GM21737 (cell line): Measurements from ENCODE around the gene ANKRD28.

Experiments
- ATAC-seq: cut with Tn5 transposase; IDR thresholded peaks from one replicate; pipeline ENCODE4 v1.9.1; 2021; ENCODE audit warnings: mild to moderate bottlenecking, moderate library complexity; ENCODE audit not compliant: unreplicated experiment

The ANKRD28 gene

DNA sequence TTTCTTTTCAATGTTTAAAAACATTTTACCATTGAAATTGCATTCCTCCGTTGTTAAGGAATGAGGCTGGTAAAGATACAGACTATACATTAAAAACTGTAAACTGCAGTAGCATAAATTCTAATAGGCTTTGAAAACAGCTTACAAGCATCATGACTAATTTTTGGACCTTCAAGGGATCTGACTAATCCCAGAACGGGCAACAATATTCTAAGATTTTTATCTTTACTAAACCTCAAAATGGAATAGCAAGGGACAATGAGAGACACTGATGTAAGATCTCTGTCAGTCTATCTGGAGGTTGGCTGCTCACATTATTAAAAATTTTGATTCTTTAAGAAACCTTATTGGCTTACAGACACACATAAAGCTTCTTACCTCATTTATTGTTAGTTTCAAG lies 121.5 kb downstream of the ANKRD28 start:
- no peak for ATAC-seq

DNA sequence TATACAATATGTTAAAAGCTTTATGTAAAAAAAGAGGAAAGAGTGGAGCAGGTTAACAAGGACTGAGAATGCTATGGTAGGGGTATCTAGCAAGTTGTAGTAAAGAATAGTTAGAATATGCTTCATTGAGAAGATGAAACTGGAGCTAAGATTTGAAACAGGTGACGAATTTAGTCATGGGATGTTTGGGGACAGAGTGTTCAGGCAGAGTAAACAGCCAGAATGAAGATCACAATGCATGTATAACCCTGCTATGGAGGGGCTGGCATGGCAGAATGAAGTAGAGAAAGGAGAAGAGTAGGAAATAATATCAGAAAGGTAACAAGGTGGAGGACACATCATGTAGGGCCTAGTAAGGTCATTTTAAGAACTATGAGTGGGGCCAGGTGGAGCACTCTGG lies 124.2 kb downstream of the ANKRD28 start:
- no peak for ATAC-seq

DNA sequence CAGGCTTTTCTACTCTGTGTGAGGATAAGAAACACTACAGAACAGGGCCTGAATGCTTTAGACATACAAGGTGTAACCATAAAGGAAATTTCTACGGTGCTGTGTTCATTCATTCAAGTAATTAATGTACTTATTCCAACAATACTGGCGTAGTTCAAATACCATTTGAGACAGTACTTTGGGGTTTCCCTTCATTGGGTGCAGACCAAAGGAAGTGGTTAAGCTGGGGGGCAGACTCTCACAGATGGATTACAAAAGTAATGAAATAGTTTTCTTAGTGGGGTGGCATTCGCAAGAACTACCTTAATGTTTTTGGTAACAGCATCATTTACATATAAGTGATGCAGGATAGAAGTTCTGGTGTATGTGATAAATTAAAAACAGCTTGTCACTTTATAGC lies 130.3 kb downstream of the ANKRD28 start:
- no peak for ATAC-seq

GRCh38 chr3:15666277-15666676 lies 131.5 kb downstream of the ANKRD28 start:
- no peak for ATAC-seq

GRCh38 chr3:15665510-15666150 lies 132.1 kb downstream of the ANKRD28 start:
- ATAC-seq = no peak

GRCh38 chr3:15664144-15664543 lies 133.6 kb downstream of the ANKRD28 start:
- ATAC-seq = no peak

- no peak for ATAC-seq
These were observed 137.5 kb downstream of the ANKRD28 start for GRCh38 chr3:15660055-15660935.

GRCh38 chr3:15659254-15659975 lies 138.4 kb downstream of the ANKRD28 start:
- no peak for ATAC-seq

DNA sequence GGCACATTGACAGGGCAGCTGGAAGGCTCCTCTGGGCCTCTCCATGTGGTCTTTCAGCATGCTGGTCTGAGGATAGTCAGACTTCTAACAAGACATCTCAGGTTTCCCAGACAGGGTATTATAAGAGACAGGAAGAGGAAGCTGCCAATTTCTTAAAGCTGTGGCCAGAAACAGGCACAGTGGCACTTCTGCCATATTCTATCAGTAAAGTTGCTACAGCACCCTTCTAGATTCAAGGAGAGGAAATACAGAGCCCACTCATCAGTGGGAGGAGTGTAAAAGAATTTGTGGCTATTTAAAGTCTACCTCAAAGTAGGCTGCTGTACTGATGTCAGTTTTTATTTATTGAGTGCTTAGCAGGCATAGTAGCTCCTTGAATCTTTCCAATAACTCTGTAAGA lies 140.8 kb downstream of the ANKRD28 start:
- no peak for ATAC-seq

DNA sequence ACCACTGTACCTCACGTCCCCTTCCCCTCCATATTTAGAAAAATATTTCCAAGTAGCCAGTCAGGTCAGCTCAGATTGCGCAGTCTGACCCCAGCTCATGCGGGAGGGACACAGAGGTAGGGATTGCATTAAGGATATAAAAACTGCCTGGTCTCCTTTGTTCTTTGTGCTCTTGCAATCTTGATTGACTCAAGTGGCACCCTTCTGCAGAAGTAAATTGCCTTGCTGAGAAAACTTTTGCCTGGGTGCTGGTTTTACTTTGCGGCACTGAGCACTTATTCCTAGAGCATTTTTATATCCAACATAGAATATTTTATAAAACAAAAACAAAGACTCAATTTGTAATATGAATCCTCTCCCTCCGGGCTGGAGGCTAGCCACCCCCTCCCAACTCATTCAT lies 141.4 kb downstream of the ANKRD28 start:
- no peak for ATAC-seq

- ATAC-seq = no peak
These were observed 142.9 kb downstream of the ANKRD28 start for GRCh38 chr3:15654891-15655290.

DNA sequence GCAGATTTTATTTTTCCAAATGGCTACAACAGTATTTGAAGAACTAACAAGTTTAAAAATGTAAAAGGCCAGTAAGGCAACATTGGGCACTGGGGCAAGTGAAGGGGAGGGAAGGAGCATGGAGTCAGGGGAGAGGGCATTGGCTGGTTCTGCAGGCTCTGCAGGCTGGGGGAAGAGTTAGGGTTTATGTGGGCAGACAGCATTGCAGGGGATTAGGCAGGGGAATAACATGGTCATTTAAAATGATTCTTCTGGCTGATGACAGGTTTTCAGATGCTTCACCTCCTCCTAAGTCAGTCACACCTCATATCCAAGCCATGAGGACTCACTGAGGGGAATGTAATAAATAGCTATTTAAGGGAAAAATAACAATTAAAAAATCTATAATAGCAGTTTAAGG lies 143.7 kb downstream of the ANKRD28 start:
- ATAC-seq = no peak

- no peak for ATAC-seq
These were observed 144.5 kb downstream of the ANKRD28 start for GRCh38 chr3:15653321-15653720.

GRCh38 chr3:15651396-15651795 lies 146.4 kb downstream of the ANKRD28 start:
- ATAC-seq = no peak

GRCh38 chr3:15649858-15650257 lies 147.9 kb downstream of the ANKRD28 start:
- no peak for ATAC-seq

- ATAC-seq = no peak
These were observed 148.4 kb downstream of the ANKRD28 start for GRCh38 chr3:15649341-15649740.

- ATAC-seq = peak; percentile 84
These were observed 150.1 kb downstream of the ANKRD28 start for GRCh38 chr3:15647611-15648167.

GRCh38 chr3:15646851-15647511 lies 150.8 kb downstream of the ANKRD28 start:
- ATAC-seq = peak; percentile 28

DNA sequence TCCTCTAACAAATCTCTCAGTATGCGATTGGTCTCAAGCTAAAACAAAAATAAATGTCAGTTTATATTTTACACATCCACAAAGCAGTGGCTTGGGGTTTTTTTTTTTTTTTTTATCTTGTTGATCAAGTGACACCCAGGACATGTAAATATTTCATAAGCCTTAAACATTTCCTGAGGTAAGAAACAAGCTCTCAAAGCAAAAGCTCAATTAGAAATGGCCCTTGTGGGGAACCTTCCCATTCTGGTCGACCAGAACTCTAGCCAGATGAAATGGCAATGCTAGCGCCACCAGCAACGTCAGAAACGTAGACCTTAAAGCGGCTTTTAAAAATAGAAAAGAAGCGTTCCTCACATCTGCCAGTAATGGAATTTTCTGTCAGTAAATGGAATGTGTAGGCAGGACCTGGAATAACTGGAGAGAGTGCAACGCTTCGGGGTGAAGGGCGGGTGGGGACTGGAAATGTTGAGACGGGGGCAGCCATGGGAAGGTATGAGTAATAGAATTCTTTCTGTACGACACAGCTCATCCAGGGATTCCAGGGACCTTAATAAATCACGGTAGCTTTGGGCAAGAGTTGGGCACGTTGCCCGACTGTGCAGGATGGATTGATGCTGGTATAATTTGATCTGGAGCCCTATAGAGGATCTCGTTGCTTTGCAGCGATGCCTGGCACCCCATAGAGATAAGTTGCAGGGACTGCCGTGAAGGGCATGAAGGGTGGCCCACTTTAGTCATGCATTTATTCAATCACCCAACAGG lies 151.9 kb downstream of the ANKRD28 start:
- ATAC-seq = no peak

GRCh38 chr3:15645246-15645645 lies 152.5 kb downstream of the ANKRD28 start:
- ATAC-seq = no peak
